ENCODE data around the gene CHST9. TPM values are rescaled to one million over a fixed set of nuclear protein-coding genes. Genes with fewer than 3 reads are reported as not detected.

CHST9 gene
- total and polyA plus RNA-seq, 2 of the 13 experiments (the other 11 are each of a cell fraction or from before 2014, with no cell fraction given): 3.2 to 9.6 TPM

DNA sequence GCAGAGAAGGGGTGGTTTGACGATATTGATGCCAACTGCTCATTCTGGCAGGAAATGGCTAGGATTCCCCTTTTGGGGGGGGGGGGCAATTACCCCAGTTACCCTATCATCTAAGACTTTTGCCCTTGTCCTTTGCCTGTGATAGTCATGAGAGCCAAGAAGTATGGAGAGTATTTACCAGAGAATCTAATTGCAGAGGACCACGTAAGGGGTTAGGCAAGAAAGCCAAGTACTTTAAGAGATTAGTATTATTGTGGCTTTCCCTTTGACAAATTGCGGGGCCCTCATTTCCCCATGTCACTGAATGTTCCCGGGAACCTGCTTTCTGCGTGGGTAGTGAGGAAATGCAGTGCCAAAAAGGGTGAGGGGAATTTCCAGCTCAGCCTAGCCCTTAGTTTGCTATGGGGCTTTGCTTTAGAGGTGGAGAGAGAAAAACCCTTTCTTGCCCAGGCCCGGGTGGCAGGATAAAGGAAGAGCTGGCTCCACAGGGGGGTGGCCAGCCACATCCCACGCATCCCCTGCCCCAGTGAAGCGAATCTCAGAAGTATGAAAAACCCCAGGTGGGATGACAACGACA is 321.1 kb downstream of the CHST9 start (continued):
- TF ChIP-seq ZMYM2 (CRISPR knock-in tag; IDR thresholded peaks at IDR 0.05) (no peak), HOXA9 (CRISPR knock-in tag; IDR thresholded peaks at IDR 0.05; ENCODE audit: borderline replicate concordance) (no peak), NFYC (CRISPR knock-in tag; IDR thresholded peaks at IDR 0.05) (no peak), ZNF672 (CRISPR knock-in tag; IDR thresholded peaks at IDR 0.05) (no peak), TBX2 (CRISPR knock-in tag; IDR thresholded peaks at IDR 0.05; ENCODE audit: borderline replicate concordance) (no peak)
- TF ChIP-seq, protein P1, sequence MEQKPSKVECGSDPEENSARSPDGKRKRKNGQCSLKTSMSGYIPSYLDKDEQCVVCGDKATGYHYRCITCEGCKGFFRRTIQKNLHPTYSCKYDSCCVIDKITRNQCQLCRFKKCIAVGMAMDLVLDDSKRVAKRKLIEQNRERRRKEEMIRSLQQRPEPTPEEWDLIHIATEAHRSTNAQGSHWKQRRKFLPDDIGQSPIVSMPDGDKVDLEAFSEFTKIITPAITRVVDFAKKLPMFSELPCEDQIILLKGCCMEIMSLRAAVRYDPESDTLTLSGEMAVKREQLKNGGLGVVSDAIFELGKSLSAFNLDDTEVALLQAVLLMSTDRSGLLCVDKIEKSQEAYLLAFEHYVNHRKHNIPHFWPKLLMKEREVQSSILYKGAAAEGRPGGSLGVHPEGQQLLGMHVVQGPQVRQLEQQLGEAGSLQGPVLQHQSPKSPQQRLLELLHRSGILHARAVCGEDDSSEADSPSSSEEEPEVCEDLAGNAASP (CRISPR knock-in tag; IDR thresholded peaks at IDR 0.05; ENCODE audit: borderline replicate concordance): no peak
- TF ChIP-seq, protein P2, sequence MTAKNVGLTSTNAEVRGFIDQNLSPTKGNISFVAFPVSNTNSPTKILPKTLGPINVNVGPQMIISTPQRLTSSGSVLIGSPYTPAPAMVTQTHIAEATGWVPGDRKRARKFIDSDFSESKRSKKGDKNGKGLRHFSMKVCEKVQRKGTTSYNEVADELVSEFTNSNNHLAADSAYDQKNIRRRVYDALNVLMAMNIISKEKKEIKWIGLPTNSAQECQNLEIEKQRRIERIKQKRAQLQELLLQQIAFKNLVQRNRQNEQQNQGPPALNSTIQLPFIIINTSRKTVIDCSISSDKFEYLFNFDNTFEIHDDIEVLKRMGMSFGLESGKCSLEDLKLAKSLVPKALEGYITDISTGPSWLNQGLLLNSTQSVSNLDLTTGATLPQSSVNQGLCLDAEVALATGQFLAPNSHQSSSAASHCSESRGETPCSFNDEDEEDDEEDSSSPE (CRISPR knock-in tag; IDR thresholded peaks at IDR 0.05): no peak
- TF ChIP-seq, protein P3, sequence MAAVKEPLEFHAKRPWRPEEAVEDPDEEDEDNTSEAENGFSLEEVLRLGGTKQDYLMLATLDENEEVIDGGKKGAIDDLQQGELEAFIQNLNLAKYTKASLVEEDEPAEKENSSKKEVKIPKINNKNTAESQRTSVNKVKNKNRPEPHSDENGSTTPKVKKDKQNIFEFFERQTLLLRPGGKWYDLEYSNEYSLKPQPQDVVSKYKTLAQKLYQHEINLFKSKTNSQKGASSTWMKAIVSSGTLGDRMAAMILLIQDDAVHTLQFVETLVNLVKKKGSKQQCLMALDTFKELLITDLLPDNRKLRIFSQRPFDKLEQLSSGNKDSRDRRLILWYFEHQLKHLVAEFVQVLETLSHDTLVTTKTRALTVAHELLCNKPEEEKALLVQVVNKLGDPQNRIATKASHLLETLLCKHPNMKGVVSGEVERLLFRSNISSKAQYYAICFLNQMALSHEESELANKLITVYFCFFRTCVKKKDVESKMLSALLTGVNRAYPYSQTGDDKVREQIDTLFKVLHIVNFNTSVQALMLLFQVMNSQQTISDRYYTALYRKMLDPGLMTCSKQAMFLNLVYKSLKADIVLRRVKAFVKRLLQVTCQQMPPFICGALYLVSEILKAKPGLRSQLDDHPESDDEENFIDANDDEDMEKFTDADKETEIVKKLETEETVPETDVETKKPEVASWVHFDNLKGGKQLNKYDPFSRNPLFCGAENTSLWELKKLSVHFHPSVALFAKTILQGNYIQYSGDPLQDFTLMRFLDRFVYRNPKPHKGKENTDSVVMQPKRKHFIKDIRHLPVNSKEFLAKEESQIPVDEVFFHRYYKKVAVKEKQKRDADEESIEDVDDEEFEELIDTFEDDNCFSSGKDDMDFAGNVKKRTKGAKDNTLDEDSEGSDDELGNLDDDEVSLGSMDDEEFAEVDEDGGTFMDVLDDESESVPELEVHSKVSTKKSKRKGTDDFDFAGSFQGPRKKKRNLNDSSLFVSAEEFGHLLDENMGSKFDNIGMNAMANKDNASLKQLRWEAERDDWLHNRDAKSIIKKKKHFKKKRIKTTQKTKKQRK (IDR thresholded peaks at IDR 0.05; ENCODE audit: low read length): no peak
- TF ChIP-seq, protein P4, sequence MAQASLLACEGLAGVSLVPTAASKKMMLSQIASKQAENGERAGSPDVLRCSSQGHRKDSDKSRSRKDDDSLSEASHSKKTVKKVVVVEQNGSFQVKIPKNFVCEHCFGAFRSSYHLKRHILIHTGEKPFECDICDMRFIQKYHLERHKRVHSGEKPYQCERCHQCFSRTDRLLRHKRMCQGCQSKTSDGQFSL (CRISPR knock-in tag; IDR thresholded peaks at IDR 0.05): no peak
